K562 treated with DMSO at 1 percent for 24 hours (cell line): ENCODE measurements around the gene TIGIT. TPM values are rescaled to one million over a fixed set of nuclear protein-coding genes. Genes with fewer than 3 reads are reported as not detected.

Source experiments
- total RNA-seq: library from RNA; unstranded; fragments of 300-600 nt; gene quantifications from 2 replicates; pipeline ENCODE4 v1.2.3, GENCODE V29; 2022; ENCODE audit warnings: low read depth; ENCODE audit not compliant: insufficient read depth

TIGIT gene
- total RNA-seq, result not detected in 2 replicates

GRCh38 chr3:114293838-114294535 is at the start of gene TIGIT:
TIGIT (plus strand) TSS chr3:114294028; CDS start chr3:114294062, 34 bp downstream.

Other genes starting within 250 kb of the TIGIT start
- gene CCDC191, start 237.5 kb upstream of the TIGIT start, total RNA-seq, result 0.29 TPM in 1 of 2 replicates, not detected in the other
- 3.5 and 3.8 TPM in 2 replicates for gene QTRT2, start 237.3 kb upstream of the TIGIT start, total RNA-seq
- gene DRD3, start 115.0 kb upstream of the TIGIT start, total RNA-seq, result not detected in 2 replicates
- gene ZNF80, start 56.5 kb upstream of the TIGIT start, total RNA-seq, result 0.27 TPM in 1 of 2 replicates, not detected in the other